PC-3 (cell line): ENCODE data around the gene SORL1. TPM values are rescaled to one million over a fixed set of nuclear protein-coding genes. Genes with fewer than 3 reads are reported as not detected.

Experiments used
- ATAC-seq: fragments of 200-7000 bp; cut with Tn5 transposase; 2 replicates; pipeline ENCODE4 v1.9.1; 2020; ENCODE audit warnings: mild to moderate bottlenecking, moderate library complexity
- BruUV-seq: library from RNA; stranded (reverse); fragments of 400-500 nt; replicated peaks from 2 replicates; lab custom pipeline; 2021; lab: Mats Ljungman, UMichigan
- CTCF ChIA-PET: fragments of 300-600 bp; sonication (Branson Sonifier 250); formaldehyde crosslinking; loops from one replicate; lab custom pipeline; 2022; ENCODE audit warnings: antibody characterized with exemption; lab: Charles Lee
- POLR2A ChIA-PET: fragments of 300-600 bp; sonication (Branson Sonifier 250); formaldehyde crosslinking; loops from one replicate; lab custom pipeline; 2022; ENCODE audit warnings: antibody characterized with exemption; ENCODE audit not compliant: unreplicated experiment; lab: Charles Lee
- DNase-seq: peaks from one replicate; pipeline ENCODE4 v3.0.0-alpha.2; 2015
- H2AFZ ChIP-seq: fragments of 300-600 bp; sonication (generic); 2 replicates; pipeline ENCODE4 v1.6.0; 2016; ENCODE audit warnings: antibody characterized with exemption, low read length
- H3F3A ChIP-seq: fragments of 300-600 bp; sonication (generic); one replicate; pipeline ENCODE4 v1.6.0; 2017; ENCODE audit warnings: antibody characterized with exemption, low read length, control low read depth, mild to moderate bottlenecking; ENCODE audit not compliant: unreplicated experiment
- H3K27ac ChIP-seq: fragments of 300-600 bp; sonication (generic); 2 replicates; pipeline ENCODE4 v1.5.1; 2016; ENCODE audit warnings: mild to moderate bottlenecking, low read length
- H3K27me3 ChIP-seq: fragments of 300-600 bp; sonication (generic); 2 replicates; pipeline ENCODE4 v1.6.1; 2016; ENCODE audit warnings: low read length, mixed read lengths
- H3K36me3 ChIP-seq: fragments of 300-600 bp; sonication (generic); 2 replicates; pipeline ENCODE4 v1.6.1; 2016; ENCODE audit warnings: low read depth, mixed run types, low read length, mixed read lengths
- H3K4me1 ChIP-seq: fragments of 300-600 bp; sonication (generic); 2 replicates; pipeline ENCODE4 v1.5.1; 2016; ENCODE audit warnings: low read length; ENCODE audit not compliant: insufficient read depth
- H3K4me2 ChIP-seq: fragments of 300-600 bp; sonication (generic); 2 replicates; pipeline ENCODE4 v1.6.0; 2016; ENCODE audit warnings: low read length
- H3K4me3 ChIP-seq: fragments of 300-600 bp; sonication (generic); 2 replicates; pipeline ENCODE4 v1.5.1; 2016; ENCODE audit warnings: mild to moderate bottlenecking, low read length, mixed read lengths
- H3K79me2 ChIP-seq: fragments of 300-600 bp; sonication (generic); 2 replicates; pipeline ENCODE4 v1.6.1; 2017; ENCODE audit warnings: low read length, mixed read lengths
- H3K9ac ChIP-seq: fragments of 300-600 bp; sonication (generic); 2 replicates; pipeline ENCODE4 v1.6.0; 2016; ENCODE audit warnings: mild to moderate bottlenecking, low read length
- H3K9me2 ChIP-seq: fragments of 300-600 bp; sonication (generic); replicated peaks from 2 replicates; pipeline ENCODE4 v1.6.1; 2016; ENCODE audit warnings: mixed run types, low read length, mixed read lengths
- H3K9me3 ChIP-seq: fragments of 300-600 bp; sonication (generic); 2 replicates; pipeline ENCODE4 v1.6.1; 2016; ENCODE audit warnings: low read length, mixed read lengths
- H4K20me1 ChIP-seq: fragments of 300-600 bp; sonication (generic); 2 replicates; pipeline ENCODE4 v1.6.1; 2016; ENCODE audit warnings: low read length, mixed read lengths
- CTCF ChIP-seq: fragments of 300-600 bp; sonication (generic); conservative IDR thresholded peaks from 2 replicates; pipeline ENCODE4 v1.5.1; 2017; ENCODE audit warnings: antibody characterized with exemption, low read depth, mild to moderate bottlenecking, low read length
- EZH2 ChIP-seq: fragments of 300-600 bp; sonication (generic); IDR thresholded peaks from one replicate; pipeline ENCODE4 v1.6.1; 2017; ENCODE audit warnings: antibody characterized with exemption, mild to moderate bottlenecking, low read length; ENCODE audit not compliant: unreplicated experiment
- EZH2phosphoT487 ChIP-seq: fragments of 300-600 bp; sonication (generic); IDR thresholded peaks from 2 replicates; pipeline ENCODE4 v1.6.1; 2018; ENCODE audit warnings: mild to moderate bottlenecking, antibody characterized with exemption, low read length, borderline replicate concordance
- intact Hi-C: fragments of 100-400 bp; cut with micrococcal nuclease; formaldehyde crosslinking; loops from 2 replicates; pipeline ENCODE4 v1.9.0; 2023
- total RNA-seq: library from RNA; depleted of rRNA; stranded (reverse); fragments of >200 nt; gene quantifications from 2 replicates; pipeline ENCODE4 v1.2.3, GENCODE V29; 2014

Gene SORL1
- total RNA-seq, 1 experiment from 2014 or later = 53.7 TPM

- ATAC-seq (peak; percentile 72), DNase-seq (peak; percentile 88)
- Histone ChIP-seq H3K9me2 (no peaks in the 10 kb centered on the region), H3F3A (peaks cover 3% of the 10 kb centered on the region), H4K20me1 (no peaks in the 10 kb centered on the region), H3K79me2 (no peaks in the 10 kb centered on the region), H3K4me2 (peak overlapping the region; percentile 26; the same call in 1 of the 2 replicates), H3K27ac (peak overlapping the region; percentile 26), H3K36me3 (peaks cover 9% of the 10 kb centered on the region), H3K4me3 (no peak overlapping the region), H2AFZ (no peak overlapping the region), H3K9ac (no peak overlapping the region), H3K4me1 (peaks cover 29% of the 10 kb centered on the region), H3K27me3 (no peaks in the 10 kb centered on the region), H3K9me3 (no peaks in the 10 kb centered on the region)
- ChIA-PET CTCF (no interaction called here), POLR2A (no interaction called here)
- TF ChIP-seq EZH2phosphoT487 (no peak), CTCF (no peak), EZH2 (no peak)
- no TSS peak for BruUV-seq
- intact Hi-C loops = loop anchor here (1.0 to 5.0 kb wide), 2 partner anchors 15 to 33 kb away; no protein-coding TSS in a partner anchor
Measured at GRCh38 chr11:121630041-121630440, 177.9 kb downstream of the SORL1 start.

GRCh38 chr11:121631456-121631855 lies 179.3 kb downstream of the SORL1 start:
- POLR2A ChIA-PET = no interaction called here
- ATAC-seq = no peak
- Histone ChIP-seq H3K27ac (no peak overlapping the region), H3K79me2 (no peaks in the 10 kb centered on the region), H3K4me2 (no peak overlapping the region), H2AFZ (no peak overlapping the region), H3K9me2 (no peaks in the 10 kb centered on the region), H3F3A (peaks cover 3% of the 10 kb centered on the region), H3K27me3 (no peaks in the 10 kb centered on the region), H3K36me3 (no peaks in the 10 kb centered on the region; the same call in 1 of the 2 replicates), H3K4me1 (peaks cover 40% of the 10 kb centered on the region), H3K4me3 (no peak overlapping the region), H3K9ac (no peak overlapping the region), H4K20me1 (no peaks in the 10 kb centered on the region), H3K9me3 (no peaks in the 10 kb centered on the region)
- TF ChIP-seq EZH2 (no peak), CTCF (no peak), EZH2phosphoT487 (no peak)
- no TSS peak for BruUV-seq
- CTCF ChIA-PET = interaction anchor here (0.7 kb wide), 1 partner anchor 23 kb away, joined by 3 read pairs; no protein-coding TSS in a partner anchor
- intact Hi-C loops = loop anchor here (5.0 kb wide), 1 partner anchor 34 kb away; no protein-coding TSS in a partner anchor
- no peak for DNase-seq

GRCh38 chr11:121634273-121634672 lies 182.2 kb downstream of the SORL1 start:
- CTCF ChIA-PET = interaction anchor here (0.6 kb wide), 1 partner anchor 21 kb away, joined by 3 read pairs; no protein-coding TSS in a partner anchor

More at GRCh38 chr11:121634273-121634672, 182.2 kb downstream of the SORL1 start:
- Histone ChIP-seq H3K36me3 (no peaks in the 10 kb centered on the region; the same call in 1 of the 2 replicates), H2AFZ (no peak overlapping the region), H3K9me2 (no peaks in the 10 kb centered on the region), H3K27me3 (no peaks in the 10 kb centered on the region), H3K4me1 (peaks cover 44% of the 10 kb centered on the region), H3K27ac (peak overlapping the region; percentile 77), H3K4me2 (peak overlapping the region; percentile 75), H3K79me2 (no peaks in the 10 kb centered on the region), H4K20me1 (no peaks in the 10 kb centered on the region), H3K9ac (peak overlapping the region; percentile 8; the same call in 1 of the 2 replicates), H3K9me3 (no peaks in the 10 kb centered on the region), H3K4me3 (no peak overlapping the region), H3F3A (peaks cover 3% of the 10 kb centered on the region)
- POLR2A ChIA-PET = no interaction called here
- ATAC-seq = no peak
- TF ChIP-seq EZH2phosphoT487 (no peak), CTCF (no peak), EZH2 (no peak)
- DNase-seq = no peak
- BruUV-seq = TSS peak; percentile 80
- intact Hi-C loops = loop anchor here (5.0 kb wide), 1 partner anchor 37 kb away; no protein-coding TSS in a partner anchor
